Measurements from ENCODE around the gene MSH6.
A peak's percentile ranks its signal among the peaks of the same experiment; 100 is the strongest.

Gene MSH6, protein sequence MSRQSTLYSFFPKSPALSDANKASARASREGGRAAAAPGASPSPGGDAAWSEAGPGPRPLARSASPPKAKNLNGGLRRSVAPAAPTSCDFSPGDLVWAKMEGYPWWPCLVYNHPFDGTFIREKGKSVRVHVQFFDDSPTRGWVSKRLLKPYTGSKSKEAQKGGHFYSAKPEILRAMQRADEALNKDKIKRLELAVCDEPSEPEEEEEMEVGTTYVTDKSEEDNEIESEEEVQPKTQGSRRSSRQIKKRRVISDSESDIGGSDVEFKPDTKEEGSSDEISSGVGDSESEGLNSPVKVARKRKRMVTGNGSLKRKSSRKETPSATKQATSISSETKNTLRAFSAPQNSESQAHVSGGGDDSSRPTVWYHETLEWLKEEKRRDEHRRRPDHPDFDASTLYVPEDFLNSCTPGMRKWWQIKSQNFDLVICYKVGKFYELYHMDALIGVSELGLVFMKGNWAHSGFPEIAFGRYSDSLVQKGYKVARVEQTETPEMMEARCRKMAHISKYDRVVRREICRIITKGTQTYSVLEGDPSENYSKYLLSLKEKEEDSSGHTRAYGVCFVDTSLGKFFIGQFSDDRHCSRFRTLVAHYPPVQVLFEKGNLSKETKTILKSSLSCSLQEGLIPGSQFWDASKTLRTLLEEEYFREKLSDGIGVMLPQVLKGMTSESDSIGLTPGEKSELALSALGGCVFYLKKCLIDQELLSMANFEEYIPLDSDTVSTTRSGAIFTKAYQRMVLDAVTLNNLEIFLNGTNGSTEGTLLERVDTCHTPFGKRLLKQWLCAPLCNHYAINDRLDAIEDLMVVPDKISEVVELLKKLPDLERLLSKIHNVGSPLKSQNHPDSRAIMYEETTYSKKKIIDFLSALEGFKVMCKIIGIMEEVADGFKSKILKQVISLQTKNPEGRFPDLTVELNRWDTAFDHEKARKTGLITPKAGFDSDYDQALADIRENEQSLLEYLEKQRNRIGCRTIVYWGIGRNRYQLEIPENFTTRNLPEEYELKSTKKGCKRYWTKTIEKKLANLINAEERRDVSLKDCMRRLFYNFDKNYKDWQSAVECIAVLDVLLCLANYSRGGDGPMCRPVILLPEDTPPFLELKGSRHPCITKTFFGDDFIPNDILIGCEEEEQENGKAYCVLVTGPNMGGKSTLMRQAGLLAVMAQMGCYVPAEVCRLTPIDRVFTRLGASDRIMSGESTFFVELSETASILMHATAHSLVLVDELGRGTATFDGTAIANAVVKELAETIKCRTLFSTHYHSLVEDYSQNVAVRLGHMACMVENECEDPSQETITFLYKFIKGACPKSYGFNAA (N-terminal part only)

GRCh38 chr2:47782671-47783485, at the start of gene MSH6:
Gene MSH6, plus strand, starts transcription at chr2:47783145. Its CDS starts 89 bp downstream, at chr2:47783234.
- peak within 1 kb of the TSS; percentile 85 for H3K4me3 Mint-ChIP-seq
- no peaks in the 10 kb centered on the region for H3K9me3 Mint-ChIP-seq
- H3K4me1 Mint-ChIP-seq (ENCODE audit: low read depth): peaks cover 34% of the 10 kb centered on the region
- H3K27ac Mint-ChIP-seq: peak within 1 kb of the TSS; percentile 89
- no peaks in the 10 kb centered on the region for H3K27me3 Mint-ChIP-seq
- H3K36me3 Mint-ChIP-seq (ENCODE audit: low read depth): peaks cover 13% of the 10 kb centered on the region

- H3K9me3 Mint-ChIP-seq: no peaks in the 10 kb centered on the region
- no peak overlapping the region for H3K4me3 Mint-ChIP-seq
- H3K27me3 Mint-ChIP-seq: peaks cover 9% of the 10 kb centered on the region
- H3K4me1 Mint-ChIP-seq (ENCODE audit: low read depth): no peaks in the 10 kb centered on the region
- peak overlapping the region; percentile 10 for H3K27ac Mint-ChIP-seq
- H3K36me3 Mint-ChIP-seq (ENCODE audit: low read depth): no peaks in the 10 kb centered on the region
Measured at GRCh38 chr2:47735136-47735869, 47.6 kb upstream of the MSH6 start.

GRCh38 chr2:47735912-47736311, 47.0 kb upstream of the MSH6 start:
- Mint-ChIP-seq H3K27me3 (peaks cover 9% of the 10 kb centered on the region), H3K27ac (no peak overlapping the region), H3K36me3 (ENCODE audit: low read depth) (no peaks in the 10 kb centered on the region), H3K9me3 (no peaks in the 10 kb centered on the region), H3K4me1 (ENCODE audit: low read depth) (no peaks in the 10 kb centered on the region), H3K4me3 (no peak overlapping the region)

GRCh38 chr2:47737191-47737975, 45.6 kb upstream of the MSH6 start:
- Mint-ChIP-seq H3K4me1 (ENCODE audit: low read depth) (no peaks in the 10 kb centered on the region), H3K4me3 (no peak overlapping the region), H3K27me3 (peaks cover 13% of the 10 kb centered on the region)

DNA sequence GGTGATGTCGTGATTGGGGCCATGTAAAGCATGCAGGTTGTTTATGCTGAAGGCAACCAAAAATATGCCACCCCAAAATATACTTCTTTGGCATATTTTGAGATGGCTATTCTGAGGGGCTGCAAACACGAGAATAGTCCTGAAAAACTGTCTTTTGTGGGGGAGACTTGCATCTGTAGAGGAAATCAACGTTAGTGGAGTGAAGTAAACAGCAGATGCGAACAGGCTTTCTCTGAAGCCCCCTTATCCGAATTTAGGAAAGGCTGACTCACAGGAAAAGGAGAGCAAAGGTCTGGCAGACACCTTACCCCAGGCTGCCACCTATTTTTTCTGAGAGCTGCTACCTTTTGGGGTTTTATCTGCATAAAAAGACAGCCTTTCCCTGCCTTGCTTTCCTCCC, 44.6 kb upstream of the MSH6 start:
- H3K27me3 Mint-ChIP-seq: peaks cover 13% of the 10 kb centered on the region
- H3K27ac Mint-ChIP-seq: no peak overlapping the region
- H3K4me3 Mint-ChIP-seq: no peak overlapping the region
- H3K9me3 Mint-ChIP-seq: no peaks in the 10 kb centered on the region
- H3K4me1 Mint-ChIP-seq (ENCODE audit: low read depth): no peaks in the 10 kb centered on the region
- H3K36me3 Mint-ChIP-seq (ENCODE audit: low read depth): no peaks in the 10 kb centered on the region

More at GRCh38 chr2:47737191-47737975, 45.6 kb upstream of the MSH6 start:
- Mint-ChIP-seq H3K27ac (no peak overlapping the region), H3K9me3 (no peaks in the 10 kb centered on the region), H3K36me3 (ENCODE audit: low read depth) (no peaks in the 10 kb centered on the region)

DNA sequence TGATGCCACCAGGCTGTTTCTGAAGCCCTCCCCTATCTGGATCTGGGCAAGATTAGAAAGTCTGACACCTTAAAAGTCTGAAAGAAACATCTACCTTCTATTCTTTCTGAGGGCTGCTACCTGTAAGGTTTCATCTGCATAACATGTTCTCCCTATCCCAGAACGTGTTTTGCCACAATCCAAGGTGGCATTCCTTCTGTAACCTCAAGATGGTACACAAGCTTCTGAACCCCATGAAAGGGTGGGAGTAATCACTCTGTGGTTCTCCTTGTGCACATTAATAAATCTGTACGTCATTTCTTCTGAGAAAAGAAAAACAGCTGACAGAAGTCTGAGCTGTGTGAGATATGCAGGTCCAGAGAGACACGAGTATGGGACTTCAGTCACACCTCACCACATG, 41.8 kb upstream of the MSH6 start:
- Mint-ChIP-seq H3K27ac (no peak overlapping the region), H3K4me3 (no peak overlapping the region), H3K36me3 (ENCODE audit: low read depth) (no peaks in the 10 kb centered on the region), H3K9me3 (no peaks in the 10 kb centered on the region), H3K27me3 (peaks cover 15% of the 10 kb centered on the region), H3K4me1 (ENCODE audit: low read depth) (no peaks in the 10 kb centered on the region)

DNA sequence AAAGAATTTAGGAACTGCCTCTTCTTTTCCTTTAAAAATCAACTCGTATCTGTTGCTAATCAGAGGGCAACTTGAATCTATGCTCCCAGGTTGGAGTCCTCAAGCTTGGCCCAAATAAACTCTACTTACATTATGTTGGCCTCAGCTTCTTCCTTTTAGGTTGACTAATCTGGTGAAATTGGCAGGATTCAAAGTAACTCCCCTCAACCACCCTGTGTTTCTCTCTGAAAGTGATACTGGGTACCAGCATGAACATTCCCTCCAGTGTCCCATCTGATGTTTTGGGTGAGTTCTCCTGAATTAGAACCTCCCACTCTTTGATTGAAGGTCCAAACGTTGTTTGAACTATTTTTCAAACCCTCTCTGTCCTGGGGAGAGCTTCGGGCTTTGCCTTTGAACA, 41.3 kb upstream of the MSH6 start:
- Mint-ChIP-seq H3K27me3 (peaks cover 15% of the 10 kb centered on the region), H3K4me1 (ENCODE audit: low read depth) (no peaks in the 10 kb centered on the region), H3K4me3 (no peak overlapping the region), H3K9me3 (peaks cover 1% of the 10 kb centered on the region), H3K36me3 (ENCODE audit: low read depth) (no peaks in the 10 kb centered on the region), H3K27ac (no peak overlapping the region)

- H3K4me3 Mint-ChIP-seq: no peak overlapping the region
- peaks cover 11% of the 10 kb centered on the region for H3K27me3 Mint-ChIP-seq
- peaks cover 9% of the 10 kb centered on the region for H3K9me3 Mint-ChIP-seq
- H3K36me3 Mint-ChIP-seq (ENCODE audit: low read depth): peaks cover 4% of the 10 kb centered on the region
- no peak overlapping the region for H3K27ac Mint-ChIP-seq
- H3K4me1 Mint-ChIP-seq (ENCODE audit: low read depth): no peaks in the 10 kb centered on the region
Measured at GRCh38 chr2:47744074-47744473, 38.9 kb upstream of the MSH6 start.

DNA sequence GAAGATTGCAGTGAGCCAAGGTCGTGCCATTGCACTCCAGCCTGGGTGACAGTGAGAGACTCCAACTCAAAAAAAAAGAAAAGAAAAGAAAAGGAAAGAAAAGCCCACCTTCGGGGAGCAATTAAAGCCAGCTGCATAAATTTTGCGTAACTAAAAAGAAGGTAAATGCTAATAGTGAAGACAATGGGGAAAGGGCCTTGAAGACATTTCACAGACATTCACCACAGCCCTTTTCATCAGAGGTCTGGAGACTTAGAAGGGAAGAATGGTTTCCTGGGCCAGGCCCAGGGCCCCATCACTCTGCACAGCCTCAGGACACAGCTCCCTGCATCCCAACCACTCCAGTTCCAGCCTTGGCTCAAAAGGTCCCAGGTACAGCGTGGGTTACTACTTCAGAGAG, 35.1 kb upstream of the MSH6 start:
- Mint-ChIP-seq H3K27me3 (peaks cover 7% of the 10 kb centered on the region), H3K4me3 (no peak overlapping the region), H3K9me3 (peaks cover 9% of the 10 kb centered on the region), H3K36me3 (ENCODE audit: low read depth) (peaks cover 4% of the 10 kb centered on the region), H3K27ac (no peak overlapping the region), H3K4me1 (ENCODE audit: low read depth) (peaks cover 11% of the 10 kb centered on the region)

GRCh38 chr2:47751856-47752414, 31.0 kb upstream of the MSH6 start:
- Mint-ChIP-seq H3K36me3 (ENCODE audit: low read depth) (peaks cover 3% of the 10 kb centered on the region), H3K27ac (peak overlapping the region; percentile 67), H3K4me3 (no peak overlapping the region), H3K9me3 (peaks cover 5% of the 10 kb centered on the region), H3K27me3 (no peaks in the 10 kb centered on the region), H3K4me1 (ENCODE audit: low read depth) (peaks cover 11% of the 10 kb centered on the region)

- Mint-ChIP-seq H3K4me3 (no peak overlapping the region), H3K4me1 (ENCODE audit: low read depth) (peaks cover 5% of the 10 kb centered on the region), H3K27ac (no peak overlapping the region), H3K36me3 (ENCODE audit: low read depth) (no peaks in the 10 kb centered on the region), H3K27me3 (no peaks in the 10 kb centered on the region), H3K9me3 (no peaks in the 10 kb centered on the region)
Measured at GRCh38 chr2:47767497-47767844, 15.5 kb upstream of the MSH6 start.

DNA sequence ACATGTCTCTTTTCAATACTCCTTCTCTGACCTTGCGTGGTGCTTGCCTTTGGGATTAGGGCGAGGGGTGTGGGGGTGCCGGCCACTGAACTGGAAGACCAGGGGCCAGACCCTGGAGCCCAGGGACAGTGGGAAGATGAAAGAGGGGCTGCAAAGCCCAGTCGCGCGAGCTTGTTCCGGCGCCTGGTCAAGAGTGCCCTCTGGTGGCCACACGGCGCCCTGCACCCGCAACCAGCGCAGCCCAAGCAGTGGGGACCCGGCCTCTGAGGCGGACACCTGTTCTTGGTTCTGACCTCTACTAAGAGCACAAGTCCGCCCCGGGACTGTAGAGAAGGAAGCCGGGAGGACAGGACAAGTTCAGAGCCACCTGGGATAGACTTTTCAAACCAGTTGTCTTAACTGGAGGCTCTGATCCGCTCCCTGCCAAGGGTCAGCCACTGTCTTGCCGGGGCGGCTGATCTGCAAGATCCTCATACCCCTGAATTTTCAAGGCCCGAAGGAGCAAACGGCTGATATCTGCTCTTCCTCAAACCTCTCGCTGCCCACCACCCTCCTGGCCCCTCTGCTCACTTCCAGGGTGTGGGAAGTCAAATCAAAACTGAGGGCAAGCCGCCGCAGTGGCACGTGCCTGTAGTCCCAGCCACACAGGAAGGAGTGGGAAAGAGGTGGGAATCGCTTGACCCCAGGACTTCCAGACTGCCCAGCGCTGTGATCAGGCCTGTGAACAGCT, 14.9 kb upstream of the MSH6 start:
- Mint-ChIP-seq H3K4me3 (no peak overlapping the region), H3K4me1 (ENCODE audit: low read depth) (peaks cover 4% of the 10 kb centered on the region), H3K9me3 (no peaks in the 10 kb centered on the region), H3K27ac (no peak overlapping the region), H3K36me3 (ENCODE audit: low read depth) (no peaks in the 10 kb centered on the region), H3K27me3 (no peaks in the 10 kb centered on the region)
